Endodermal cell (in vitro differentiated cells): Measurements from ENCODE around the gene WDR91. TPM values are rescaled to one million over a fixed set of nuclear protein-coding genes. Genes with fewer than 3 reads are reported as not detected.

Source experiments
- DNase-seq: peaks from one replicate; pipeline ENCODE4 v3.0.0-alpha.2; 2017
- H3K27ac ChIP-seq: 2 replicates; pipeline ENCODE4 v1.5.1; 2013; ENCODE audit warnings: mild to moderate bottlenecking, low read depth, low read length, moderate library complexity
- H3K27me3 ChIP-seq: 2 replicates; pipeline ENCODE4 v1.6.1; 2013; ENCODE audit warnings: mild to moderate bottlenecking, low read length, moderate library complexity; ENCODE audit not compliant: insufficient read depth, control insufficient read depth, poor library complexity, severe bottlenecking
- H3K36me3 ChIP-seq: 2 replicates; pipeline ENCODE4 v1.7.0; 2013; ENCODE audit warnings: mild to moderate bottlenecking, low read length, moderate library complexity; ENCODE audit not compliant: control insufficient read depth, insufficient read depth
- H3K4me1 ChIP-seq: one replicate; pipeline ENCODE4 v1.7.0; 2013; ENCODE audit warnings: low read length; ENCODE audit not compliant: control insufficient read depth, insufficient read depth
- H3K4me3 ChIP-seq: 2 replicates; pipeline ENCODE4 v1.5.1; 2013; ENCODE audit warnings: mild to moderate bottlenecking, low read length, moderate library complexity
- H3K9ac ChIP-seq: 2 replicates; pipeline ENCODE4 v1.6.1; 2013; ENCODE audit warnings: mild to moderate bottlenecking, low read length, moderate library complexity; ENCODE audit not compliant: poor library complexity, severe bottlenecking; ENCODE audit errors: extremely low read depth
- H3K9me3 ChIP-seq: 2 replicates; pipeline ENCODE4 v1.6.1; 2013; ENCODE audit warnings: mild to moderate bottlenecking, low read length, moderate library complexity; ENCODE audit not compliant: control insufficient read depth
- H3K27ac Mint-ChIP-seq: 2 replicates; pipeline ENCODE4 v1.8.0; 2020; ENCODE audit warnings: mixed read lengths
- H3K27me3 Mint-ChIP-seq: 2 replicates; pipeline ENCODE4 v1.8.0; 2021; ENCODE audit warnings: mild to moderate bottlenecking, mixed read lengths; ENCODE audit not compliant: insufficient read depth
- H3K36me3 Mint-ChIP-seq: 2 replicates; pipeline ENCODE4 v1.8.0; 2020; ENCODE audit warnings: low read depth, mixed read lengths
- H3K4me1 Mint-ChIP-seq: 2 replicates; pipeline ENCODE4 v1.8.0; 2020; ENCODE audit warnings: mixed read lengths
- H3K4me3 Mint-ChIP-seq: 2 replicates; pipeline ENCODE4 v1.8.0; 2020; ENCODE audit warnings: mild to moderate bottlenecking, moderate library complexity, mixed read lengths
- H3K9me3 Mint-ChIP-seq: 2 replicates; pipeline ENCODE4 v1.8.0; 2020; ENCODE audit warnings: mild to moderate bottlenecking, mixed read lengths
- WGBS, 2 experiments: methylation state at CpG; one replicate each; pipeline versions ENCODE4 v1.1.5 to v1.1.7; 2013; ENCODE audit warnings: missing lambda C conversion rate in 2 of 2, mixed read lengths in 1 of 2; ENCODE audit not compliant: insufficient coverage in 1 of 2, insufficient read length in 1 of 2; 5-methylcytosine and 5-hydroxymethylcytosine counted together
- total RNA-seq, 2 donors: library from RNA; stranded (reverse); fragmentation: NEBNext Ultra II Directional in 1 of 2; extraction: Animal tissue kit (Norgen Biotek cat#: 25700) in 1 of 2; gene quantifications; 2 replicates in 1 of 2; 3 replicates in 1 of 2; pipeline ENCODE4 v1.2.1, GENCODE V29; 2021
- TF ChIP-seq, protein P1 (sequence below): fragments of 200-600 bp; sonication (generic); conservative IDR thresholded peaks from 2 replicates; pipeline ENCODE4 v1.5.0; 2021; ENCODE audit warnings: antibody characterized with exemption, mild to moderate bottlenecking

Gene WDR91
- total RNA-seq, 2 donors from 2014 or later: 8.2 to 9.6 TPM

DNA sequence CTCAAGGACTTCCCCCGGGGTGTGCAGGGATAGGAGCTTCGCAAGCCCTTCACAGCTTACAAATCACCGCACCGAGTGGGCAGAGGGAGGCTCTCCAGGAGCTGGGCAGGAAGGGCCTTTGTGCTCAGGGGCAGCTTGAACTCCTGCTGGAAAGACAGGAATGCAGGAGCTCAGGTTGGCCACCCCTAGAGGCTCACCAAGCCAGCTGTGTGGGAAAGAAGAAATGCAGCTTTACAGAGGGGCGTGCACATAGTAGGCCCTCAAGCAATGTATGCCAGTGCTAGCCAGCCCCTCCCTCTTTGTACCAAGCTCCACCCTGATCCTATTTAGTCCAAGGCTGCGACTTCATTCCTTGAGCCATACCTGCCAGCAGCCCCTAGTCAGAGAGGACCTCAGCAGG is 48.4 kb upstream of the WDR91 start:
- H3K4me1 ChIP-seq: no peaks in the 10 kb centered on the region
- no peaks in the 10 kb centered on the region for H3K36me3 ChIP-seq
- no peaks in the 10 kb centered on the region for H3K27me3 ChIP-seq
- H3K27ac Mint-ChIP-seq: no peak overlapping the region
- H3K27me3 Mint-ChIP-seq: no peaks in the 10 kb centered on the region
- H3K9me3 ChIP-seq: no peaks in the 10 kb centered on the region
- WGBS, 2 experiments: 83 to 93% methylated on average over 2 to 6 of the region's 6 CpGs
- H3K9me3 Mint-ChIP-seq: no peaks in the 10 kb centered on the region
- no peak overlapping the region for H3K9ac ChIP-seq
- DNase-seq: no peak
- H3K4me3 ChIP-seq: no peak overlapping the region
- no peak overlapping the region for H3K27ac ChIP-seq
- TF ChIP-seq, protein P1, sequence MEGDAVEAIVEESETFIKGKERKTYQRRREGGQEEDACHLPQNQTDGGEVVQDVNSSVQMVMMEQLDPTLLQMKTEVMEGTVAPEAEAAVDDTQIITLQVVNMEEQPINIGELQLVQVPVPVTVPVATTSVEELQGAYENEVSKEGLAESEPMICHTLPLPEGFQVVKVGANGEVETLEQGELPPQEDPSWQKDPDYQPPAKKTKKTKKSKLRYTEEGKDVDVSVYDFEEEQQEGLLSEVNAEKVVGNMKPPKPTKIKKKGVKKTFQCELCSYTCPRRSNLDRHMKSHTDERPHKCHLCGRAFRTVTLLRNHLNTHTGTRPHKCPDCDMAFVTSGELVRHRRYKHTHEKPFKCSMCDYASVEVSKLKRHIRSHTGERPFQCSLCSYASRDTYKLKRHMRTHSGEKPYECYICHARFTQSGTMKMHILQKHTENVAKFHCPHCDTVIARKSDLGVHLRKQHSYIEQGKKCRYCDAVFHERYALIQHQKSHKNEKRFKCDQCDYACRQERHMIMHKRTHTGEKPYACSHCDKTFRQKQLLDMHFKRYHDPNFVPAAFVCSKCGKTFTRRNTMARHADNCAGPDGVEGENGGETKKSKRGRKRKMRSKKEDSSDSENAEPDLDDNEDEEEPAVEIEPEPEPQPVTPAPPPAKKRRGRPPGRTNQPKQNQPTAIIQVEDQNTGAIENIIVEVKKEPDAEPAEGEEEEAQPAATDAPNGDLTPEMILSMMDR: no peak
- no peaks in the 10 kb centered on the region for H3K4me1 Mint-ChIP-seq
- H3K4me3 Mint-ChIP-seq: no peak overlapping the region
- H3K36me3 Mint-ChIP-seq: no peaks in the 10 kb centered on the region

DNA sequence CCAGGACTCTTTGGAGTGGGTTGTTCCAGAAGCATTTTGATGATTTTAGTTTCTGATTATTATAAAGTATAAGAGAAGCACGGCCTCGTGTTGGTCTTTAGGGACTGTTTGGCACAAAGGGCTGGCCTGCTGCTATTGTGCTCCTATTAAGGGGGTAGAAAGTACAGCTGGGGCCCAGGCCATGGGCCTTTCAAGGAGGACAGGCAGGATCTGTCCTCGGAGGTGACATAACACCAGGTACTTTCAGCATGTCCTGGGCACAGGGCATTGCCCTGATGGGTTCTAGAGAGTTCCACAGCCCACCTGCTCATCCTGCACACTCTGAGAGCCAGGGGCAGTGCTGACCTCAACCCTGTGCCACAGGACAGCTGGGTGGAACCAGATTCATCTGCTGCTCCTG is 47.3 kb upstream of the WDR91 start:
- Histone ChIP-seq H3K27ac (no peak overlapping the region), H3K4me1 (no peaks in the 10 kb centered on the region), H3K36me3 (no peaks in the 10 kb centered on the region), H3K27me3 (no peaks in the 10 kb centered on the region), H3K4me3 (no peak overlapping the region), H3K9me3 (no peaks in the 10 kb centered on the region), H3K9ac (no peak overlapping the region)
- DNase-seq: no peak
- 83 to 95% methylated on average over 3 of the region's 3 CpGs for WGBS, 2 experiments
- H3K27ac Mint-ChIP-seq: no peak overlapping the region
- no peaks in the 10 kb centered on the region for H3K27me3 Mint-ChIP-seq
- no peaks in the 10 kb centered on the region for H3K36me3 Mint-ChIP-seq
- no peaks in the 10 kb centered on the region for H3K4me1 Mint-ChIP-seq
- H3K9me3 Mint-ChIP-seq: no peaks in the 10 kb centered on the region
- H3K4me3 Mint-ChIP-seq: no peak overlapping the region
- TF ChIP-seq, protein P1: no peak

DNA sequence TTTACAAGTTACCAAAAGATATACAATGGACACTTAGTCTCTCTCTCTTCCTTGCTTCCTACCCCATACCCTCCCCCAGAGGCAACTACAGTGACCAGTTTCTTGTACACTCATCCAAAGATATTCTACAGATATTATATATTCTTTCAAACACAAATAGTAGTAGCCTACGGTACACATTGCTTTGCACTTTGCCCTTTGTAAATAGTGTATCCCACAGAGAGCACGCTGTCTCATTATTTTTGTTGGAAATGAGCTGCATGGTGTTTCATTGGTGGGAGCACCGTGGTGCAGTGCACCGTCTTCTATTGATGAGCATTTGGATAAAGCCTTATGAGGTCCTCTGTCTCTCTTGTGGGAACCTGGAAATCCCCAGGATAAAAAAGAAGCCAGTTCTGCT is 46.5 kb upstream of the WDR91 start:
- H3K27me3 ChIP-seq: no peaks in the 10 kb centered on the region
- H3K4me3 ChIP-seq: no peak overlapping the region
- WGBS, 2 experiments: 91 to 97% methylated on average over 4 of the region's 4 CpGs
- no peak for DNase-seq
- no peaks in the 10 kb centered on the region for H3K36me3 ChIP-seq
- TF ChIP-seq, protein P1: no peak
- H3K4me1 ChIP-seq: no peaks in the 10 kb centered on the region
- H3K27ac ChIP-seq: no peak overlapping the region
- H3K27ac Mint-ChIP-seq: no peak overlapping the region
- H3K4me3 Mint-ChIP-seq: no peak overlapping the region
- H3K9ac ChIP-seq: no peak overlapping the region
- no peaks in the 10 kb centered on the region for H3K4me1 Mint-ChIP-seq
- no peaks in the 10 kb centered on the region for H3K36me3 Mint-ChIP-seq
- H3K27me3 Mint-ChIP-seq: no peaks in the 10 kb centered on the region
- no peaks in the 10 kb centered on the region for H3K9me3 Mint-ChIP-seq
- H3K9me3 ChIP-seq: no peaks in the 10 kb centered on the region
